CD8-positive, alpha-beta memory T cell (primary cell): ENCODE results near the gene AK1. TPM values are rescaled to one million over a fixed set of nuclear protein-coding genes. Genes with fewer than 3 reads are reported as not detected.
"Not testable (repeated sequence)": the region's sequence is repeated elsewhere in the genome, so short reads cannot be mapped to it uniquely, and the experiment has no call there.

Source experiments
- CTCF ChIA-PET: fragments of 350-600 bp; sonication (Branson Sonifier 250); formaldehyde crosslinking; loops from one replicate; lab custom pipeline; 2021; ENCODE audit warnings: antibody characterized with exemption; lab: Charles Lee
- POLR2A ChIA-PET: fragments of 350-600 bp; sonication (Branson Sonifier 250); formaldehyde crosslinking; loops from one replicate; lab custom pipeline; 2021; ENCODE audit warnings: antibody characterized with exemption; lab: Charles Lee
- DNase-seq, 5 donors: peaks; one replicate each; pipeline versions ENCODE4 v3.0.0 to v3.0.0-alpha.2; 2020 to 2022; ENCODE audit warnings: mixed read lengths in 1 of 5
- H3K27ac ChIP-seq: one replicate; pipeline ENCODE4 v1.7.0; 2013; ENCODE audit warnings: low read depth, mild to moderate bottlenecking, low read length, moderate library complexity
- H3K27me3 ChIP-seq: 2 replicates; pipeline ENCODE4 v1.7.0; 2013; ENCODE audit warnings: low read length, mild to moderate bottlenecking; ENCODE audit not compliant: insufficient read depth, poor library complexity, severe bottlenecking
- H3K36me3 ChIP-seq: 2 replicates; pipeline ENCODE4 v1.7.0; 2013; ENCODE audit warnings: mild to moderate bottlenecking, low read length, moderate library complexity; ENCODE audit not compliant: insufficient read depth
- H3K4me1 ChIP-seq: 2 replicates; pipeline ENCODE4 v1.7.0; 2013; ENCODE audit warnings: mild to moderate bottlenecking, low read length, moderate library complexity; ENCODE audit not compliant: insufficient read depth
- H3K4me3 ChIP-seq: 2 replicates; pipeline ENCODE4 v1.7.0; 2013; ENCODE audit warnings: mild to moderate bottlenecking, low read length
- H3K9me3 ChIP-seq: 2 replicates; pipeline ENCODE4 v1.7.0; 2013; ENCODE audit warnings: mild to moderate bottlenecking, low read length
- H3K27ac Mint-ChIP-seq, 8 donors: one replicate each; pipeline ENCODE4 v1.8.0; 2020 to 2021; ENCODE audit warnings: mixed read lengths in 8 of 8, mild to moderate bottlenecking in 6 of 8, inconsistent platforms in 3 of 8, moderate library complexity in 3 of 8
- H3K27me3 Mint-ChIP-seq, 2 donors: one replicate each; pipeline ENCODE4 v1.8.0; 2020 to 2021; ENCODE audit warnings: mixed read lengths in 2 of 2, mild to moderate bottlenecking in 1 of 2, moderate library complexity in 1 of 2
- H3K36me3 Mint-ChIP-seq, 3 donors: one replicate each; pipeline ENCODE4 v1.8.0; 2020 to 2021; ENCODE audit warnings: mixed read lengths in 3 of 3, inconsistent platforms in 1 of 3, mild to moderate bottlenecking in 1 of 3
- H3K4me1 Mint-ChIP-seq, 3 donors: one replicate each; pipeline ENCODE4 v1.8.0; 2020 to 2021; ENCODE audit warnings: mixed read lengths in 3 of 3, inconsistent platforms in 1 of 3, mild to moderate bottlenecking in 1 of 3
- H3K4me3 Mint-ChIP-seq, 7 donors: one replicate each; pipeline ENCODE4 v1.8.0; 2020 to 2021; ENCODE audit warnings: mixed read lengths in 7 of 7, mild to moderate bottlenecking in 6 of 7, moderate library complexity in 4 of 7, inconsistent platforms in 2 of 7
- H3K9me3 Mint-ChIP-seq, 5 donors: one replicate each; pipeline ENCODE4 v1.8.0; 2020 to 2022; ENCODE audit warnings: mixed read lengths in 5 of 5, mild to moderate bottlenecking in 3 of 5, moderate library complexity in 2 of 5, inconsistent platforms in 1 of 5
- polyA plus RNA-seq: library from polyadenylated mRNA; unstranded; fragments of 300-500 nt; fragmentation: Illumina TruSeq; gene quantifications from one replicate; pipeline ENCODE4 v1.2.3, GENCODE V29; 2021
- total RNA-seq, 2 experiments: library from RNA; stranded (reverse); gene quantifications; one replicate each; pipeline ENCODE4 v1.2.3, GENCODE V29; 2021

Gene AK1
- total and polyA plus RNA-seq, 3 experiments from 2014 or later = 0.23 to 20.0 (median 15.8) TPM

GRCh38 chr9:127841087-127841835, 36.2 kb downstream of the AK1 start:
- H3K4me3 Mint-ChIP-seq = no peak overlapping the region
- peaks cover 0 to 18% (median 0%) of the 10 kb centered on the region in 3 donors for H3K36me3 Mint-ChIP-seq
- peaks cover 0 to 6% of the 10 kb centered on the region in 2 donors for H3K27me3 Mint-ChIP-seq
- DNase-seq = no peak
- Histone ChIP-seq H3K4me1 (no peaks in the 10 kb centered on the region), H3K9me3 (no peaks in the 10 kb centered on the region), H3K27me3 (no peaks in the 10 kb centered on the region), H3K4me3 (no peak overlapping the region), H3K27ac (no peak overlapping the region), H3K36me3 (no peaks in the 10 kb centered on the region)
- H3K4me1 Mint-ChIP-seq = no peaks in the 10 kb centered on the region
- H3K27ac Mint-ChIP-seq = peak overlapping the region in 1 of 8 donors; percentile 54
- no peaks in the 10 kb centered on the region for H3K9me3 Mint-ChIP-seq
- ChIA-PET CTCF (interaction anchor here (1.3 kb wide), 1 partner anchor 29 kb away, joined by 4 read pairs; no protein-coding TSS in a partner anchor), POLR2A (no interaction called here)

- CTCF ChIA-PET = no interaction called here
- Mint-ChIP-seq H3K4me1 (peaks cover 0 to 2% (median 0%) of the 10 kb centered on the region in 3 donors), H3K9me3 (no peaks in the 10 kb centered on the region), H3K27me3 (peaks cover 0 to 6% of the 10 kb centered on the region in 2 donors), H3K4me3 (no peak overlapping the region), H3K36me3 (peaks cover 0 to 18% (median 0%) of the 10 kb centered on the region in 3 donors), H3K27ac (peak overlapping the region in 1 of 8 donors; percentile 77)
- Histone ChIP-seq H3K27ac (no peak overlapping the region), H3K4me1 (no peaks in the 10 kb centered on the region), H3K4me3 (no peak overlapping the region), H3K36me3 (no peaks in the 10 kb centered on the region), H3K9me3 (no peaks in the 10 kb centered on the region), H3K27me3 (no peaks in the 10 kb centered on the region)
- POLR2A ChIA-PET = no interaction called here
- no peak for DNase-seq
These were observed 38.9 kb downstream of the AK1 start for GRCh38 chr9:127838375-127839078.

- H3K27me3 Mint-ChIP-seq = peaks cover 0 to 6% of the 10 kb centered on the region in 2 donors
- Histone ChIP-seq H3K36me3 (no peaks in the 10 kb centered on the region), H3K27me3 (no peaks in the 10 kb centered on the region), H3K4me3 (no peak overlapping the region), H3K27ac (no peak overlapping the region), H3K4me1 (peaks cover 3% of the 10 kb centered on the region), H3K9me3 (no peaks in the 10 kb centered on the region)
- H3K27ac Mint-ChIP-seq = peak overlapping the region in 2 of 8 donors; percentile 64 to 71
- H3K4me1 Mint-ChIP-seq = peaks cover 1 to 8% (median 2%) of the 10 kb centered on the region in 3 donors
- H3K4me3 Mint-ChIP-seq = no peak overlapping the region
- ChIA-PET CTCF (interaction anchor here (0.7 to 1.6 kb wide), 2 partner anchors 32 to 197 kb away, joined by 3 to 4 read pairs; no protein-coding TSS in a partner anchor), POLR2A (interaction anchor here (0.6 kb wide), 1 partner anchor 979 kb away, joined by 4 read pairs; no protein-coding TSS in a partner anchor)
- no peaks in the 10 kb centered on the region for H3K9me3 Mint-ChIP-seq
- peaks cover 0 to 14% (median 0%) of the 10 kb centered on the region in 3 donors for H3K36me3 Mint-ChIP-seq
- DNase-seq = no peak
These were observed 40.1 kb downstream of the AK1 start for GRCh38 chr9:127837346-127837745.

DNA sequence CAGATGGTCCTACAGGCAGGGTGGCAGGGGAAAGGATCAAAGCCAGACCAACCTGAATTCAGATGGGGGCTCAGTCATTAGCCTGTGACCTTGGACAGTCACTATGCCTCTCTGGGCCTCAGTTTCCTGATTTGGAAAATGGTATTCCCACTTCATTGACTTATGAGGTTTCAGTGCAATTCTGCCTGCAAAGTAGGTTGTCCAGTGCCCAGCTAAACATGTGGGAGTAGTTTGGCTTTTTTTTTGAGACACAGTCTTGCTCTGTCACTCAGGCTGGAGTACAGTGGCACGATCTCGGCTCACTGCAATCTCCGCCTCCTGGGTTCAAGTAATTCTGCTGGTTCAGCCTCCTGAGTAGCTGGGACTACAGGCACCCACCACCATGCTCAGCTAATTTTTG, 40.9 kb downstream of the AK1 start:
- H3K4me3 ChIP-seq, POLR2A ChIA-PET, H3K27me3 ChIP-seq, H3K4me3 Mint-ChIP-seq, H3K27me3 Mint-ChIP-seq, H3K36me3 ChIP-seq, H3K27ac Mint-ChIP-seq, H3K27ac ChIP-seq, H3K9me3 Mint-ChIP-seq, DNase-seq, H3K9me3 ChIP-seq, H3K4me1 ChIP-seq: not testable (repeated sequence)
- Mint-ChIP-seq H3K36me3 (peaks cover 0 to 10% (median 0%) of the 10 kb centered on the region in 3 donors), H3K4me1 (peaks cover 4 to 11% (median 5%) of the 10 kb centered on the region in 3 donors)
- CTCF ChIA-PET = interaction anchor here (1.6 kb wide), 1 partner anchor 33 kb away, joined by 4 read pairs; no protein-coding TSS in a partner anchor

GRCh38 chr9:127835991-127836516, 41.4 kb downstream of the AK1 start:
- POLR2A ChIA-PET = no interaction called here
- H3K36me3 Mint-ChIP-seq = peaks cover 0 to 5% (median 0%) of the 10 kb centered on the region in 3 donors
- CTCF ChIA-PET = interaction anchor here (1.4 to 1.6 kb wide), 2 partner anchors 34 to 85 kb away, joined by 4 to 5 read pairs; no protein-coding TSS in a partner anchor

GRCh38 chr9:127833555-127833954, 43.9 kb downstream of the AK1 start:
- no peak overlapping the region for H3K4me3 Mint-ChIP-seq

More at GRCh38 chr9:127835991-127836516, 41.4 kb downstream of the AK1 start:
- Mint-ChIP-seq H3K9me3 (no peaks in the 10 kb centered on the region), H3K27ac (no peak overlapping the region), H3K27me3 (peaks cover 0 to 6% of the 10 kb centered on the region in 2 donors), H3K4me3 (no peak overlapping the region), H3K4me1 (peaks cover 4 to 11% (median 5%) of the 10 kb centered on the region in 3 donors)
- H3K4me3 ChIP-seq = no peak overlapping the region
- no peaks in the 10 kb centered on the region for H3K27me3 ChIP-seq
- peaks cover 7% of the 10 kb centered on the region for H3K4me1 ChIP-seq
- H3K36me3 ChIP-seq = no peaks in the 10 kb centered on the region
- no peaks in the 10 kb centered on the region for H3K9me3 ChIP-seq
- no peak overlapping the region for H3K27ac ChIP-seq
- no peak for DNase-seq

GRCh38 chr9:127832248-127832647, 45.2 kb downstream of the AK1 start:
- H3K4me1 Mint-ChIP-seq = peaks cover 4 to 14% (median 5%) of the 10 kb centered on the region in 3 donors
- H3K9me3 ChIP-seq = no peaks in the 10 kb centered on the region
- peaks cover 0 to 5% (median 0%) of the 10 kb centered on the region in 3 donors for H3K36me3 Mint-ChIP-seq
- peaks cover 0 to 4% of the 10 kb centered on the region in 2 donors for H3K27me3 Mint-ChIP-seq
- peak in 1 of 5 donors; percentile 37 for DNase-seq
- H3K4me1 ChIP-seq = peaks cover 7% of the 10 kb centered on the region
- H3K36me3 ChIP-seq = no peaks in the 10 kb centered on the region
- ChIA-PET CTCF (no interaction called here), POLR2A (no interaction called here)
- H3K27me3 ChIP-seq = no peaks in the 10 kb centered on the region
- peak overlapping the region in 5 of 8 donors; percentile 57 to 85 (median 78) for H3K27ac Mint-ChIP-seq
- no peak overlapping the region for H3K27ac ChIP-seq
- H3K4me3 Mint-ChIP-seq = peak overlapping the region in 1 of 7 donors; percentile 28
- H3K9me3 Mint-ChIP-seq = no peaks in the 10 kb centered on the region
- no peak overlapping the region for H3K4me3 ChIP-seq

More at GRCh38 chr9:127833555-127833954, 43.9 kb downstream of the AK1 start:
- CTCF ChIA-PET = interaction anchor here (0.7 kb wide), 1 partner anchor 8 kb away, joined by 3 read pairs; no protein-coding TSS in a partner anchor
- H3K36me3 ChIP-seq = no peaks in the 10 kb centered on the region
- no peak overlapping the region for H3K27ac Mint-ChIP-seq
- POLR2A ChIA-PET = no interaction called here
- DNase-seq = no peak
- H3K27me3 ChIP-seq = no peaks in the 10 kb centered on the region
- peaks cover 0 to 5% (median 0%) of the 10 kb centered on the region in 3 donors for H3K36me3 Mint-ChIP-seq
- H3K4me1 ChIP-seq = peaks cover 7% of the 10 kb centered on the region
- H3K4me3 ChIP-seq = no peak overlapping the region
- peaks cover 4 to 14% (median 5%) of the 10 kb centered on the region in 3 donors for H3K4me1 Mint-ChIP-seq
- no peaks in the 10 kb centered on the region for H3K9me3 ChIP-seq
- no peak overlapping the region for H3K27ac ChIP-seq
- H3K9me3 Mint-ChIP-seq = no peaks in the 10 kb centered on the region
- peaks cover 0 to 7% of the 10 kb centered on the region in 2 donors for H3K27me3 Mint-ChIP-seq
